K562 (cell line): Measurements from ENCODE around the gene NAA38. TPM values are rescaled to one million over a fixed set of nuclear protein-coding genes. Genes with fewer than 3 reads are reported as not detected.

ENCODE experiments used
- BCLAF1 ChIP-seq, 2 experiments: fragments of 450-650 bp in 1 of 2; IDR thresholded peaks; 2 replicates each; pipeline ENCODE4 v1.6.1; 2011 to 2017; ENCODE audit warnings: low read depth in 2 of 2, antibody characterized with exemption in 1 of 2, borderline replicate concordance in 1 of 2, low read length in 1 of 2, mild to moderate bottlenecking in 1 of 2, mixed read lengths in 1 of 2; ENCODE audit not compliant: control insufficient read depth in 1 of 2
- CREB1 ChIP-seq, 2 experiments: sonication (generic) in 1 of 2; formaldehyde crosslinking in 1 of 2; IDR thresholded peaks; 2 replicates each; pipeline versions ENCODE4 v1.6.1 to v1.8.0; 2012 to 2022; ENCODE audit warnings: inconsistent platforms in 1 of 2, mild to moderate bottlenecking in 1 of 2, missing genetic modification reagents in 1 of 2, moderate library complexity in 1 of 2
- MAZ ChIP-seq, 2 experiments: fragments of 450-650 bp in 1 of 2; sonication (generic) in 1 of 2; formaldehyde crosslinking; IDR thresholded peaks in 1 of 2; conservative IDR thresholded peaks in 1 of 2; 2 replicates each; pipeline versions ENCODE4 v1.4.0 to v1.5.0; 2020; ENCODE audit warnings: mild to moderate bottlenecking in 1 of 2, missing genetic modification reagents in 1 of 2
- POLR2A ChIP-seq: fragments of 450-650 bp; conservative IDR thresholded peaks from 2 replicates; pipeline ENCODE4 v1.6.1; 2016
- TEAD2 ChIP-seq: fragments of 450-650 bp; IDR thresholded peaks from 2 replicates; pipeline ENCODE4 v1.6.1; 2016; ENCODE audit warnings: missing genetic modification characterization, control low read depth, missing compliant biosample characterization
- THRAP3 ChIP-seq: fragments of 450-650 bp; IDR thresholded peaks from 2 replicates; pipeline ENCODE4 v1.6.1; 2016; ENCODE audit warnings: mild to moderate bottlenecking, inconsistent platforms, borderline replicate concordance
- ZBTB11 ChIP-seq, 3 experiments: fragments of 200-800 bp in 1 of 3; fragments of 250-450 bp in 1 of 3; fragments of 450-650 bp in 1 of 3; sonication (Bioruptor Pico) in 1 of 3; sonication (Bioruptor generic) in 1 of 3; formaldehyde crosslinking in 1 of 3; IDR thresholded peaks; 2 replicates each; pipeline versions ENCODE4 v1.6.1 to v1.8.0; 2016 to 2022; ENCODE audit warnings: mild to moderate bottlenecking in 2 of 3, missing genetic modification characterization in 2 of 3, missing compliant biosample characterization in 1 of 3, moderate library complexity in 1 of 3
- ZMIZ1 ChIP-seq, 2 experiments: fragments of 150-350 bp in 1 of 2; IDR thresholded peaks; 2 replicates each; pipeline ENCODE4 v1.6.1; 2012 to 2016; ENCODE audit warnings: low read depth in 2 of 2, low read length in 2 of 2, mild to moderate bottlenecking in 1 of 2, moderate library complexity in 1 of 2
- polyA plus RNA-seq, 8 experiments: library from polyadenylated mRNA; depleted of rRNA in 4 of 8; stranded (reverse) in 5 of 8; unstranded in 3 of 8; fragments of >200 nt; fragmentation: Nextera tagmentation in 2 of 8; fragmentation: Illumina TruSeq in 1 of 8; extraction: Ambion mirVana in 2 of 8; extraction: Trizol in 1 of 8; gene quantifications; 2 replicates each; pipeline versions ENCODE4 v1.2.1 to v1.2.3, GENCODE V29; 2011 to 2014; ENCODE audit warnings: inconsistent platforms in 1 of 8, missing spikeins in 1 of 8
- total RNA-seq, 7 experiments: library from RNA; depleted of rRNA in 6 of 7; stranded (reverse); fragments of >200 nt in 6 of 7; fragmentation: Illumina TruSeq in 2 of 7; extraction: Trizol in 2 of 7; gene quantifications; 2 replicates each; pipeline versions ENCODE4 v1.2.1 to v1.2.3, GENCODE V29; 2011 to 2021; ENCODE audit warnings: low replicate concordance in 1 of 7
- TF ChIP-seq, protein P1 (sequence below): sonication (generic); formaldehyde crosslinking; IDR thresholded peaks from 2 replicates; pipeline ENCODE4 v1.8.1; 2023; ENCODE audit warnings: mild to moderate bottlenecking, missing genetic modification reagents
- TF ChIP-seq, protein P2 (sequence below): fragments of 250-450 bp; sonication (Bioruptor Pico); IDR thresholded peaks from 2 replicates; pipeline ENCODE4 v1.4.0; 2020; ENCODE audit warnings: mild to moderate bottlenecking

NAA38 gene
- total and polyA plus RNA-seq, 9 of the 15 experiments (the other 6 are each of a cell fraction or from before 2014, with no cell fraction given) = 16.4 to 99.8 (median 57.3) TPM

DNA sequence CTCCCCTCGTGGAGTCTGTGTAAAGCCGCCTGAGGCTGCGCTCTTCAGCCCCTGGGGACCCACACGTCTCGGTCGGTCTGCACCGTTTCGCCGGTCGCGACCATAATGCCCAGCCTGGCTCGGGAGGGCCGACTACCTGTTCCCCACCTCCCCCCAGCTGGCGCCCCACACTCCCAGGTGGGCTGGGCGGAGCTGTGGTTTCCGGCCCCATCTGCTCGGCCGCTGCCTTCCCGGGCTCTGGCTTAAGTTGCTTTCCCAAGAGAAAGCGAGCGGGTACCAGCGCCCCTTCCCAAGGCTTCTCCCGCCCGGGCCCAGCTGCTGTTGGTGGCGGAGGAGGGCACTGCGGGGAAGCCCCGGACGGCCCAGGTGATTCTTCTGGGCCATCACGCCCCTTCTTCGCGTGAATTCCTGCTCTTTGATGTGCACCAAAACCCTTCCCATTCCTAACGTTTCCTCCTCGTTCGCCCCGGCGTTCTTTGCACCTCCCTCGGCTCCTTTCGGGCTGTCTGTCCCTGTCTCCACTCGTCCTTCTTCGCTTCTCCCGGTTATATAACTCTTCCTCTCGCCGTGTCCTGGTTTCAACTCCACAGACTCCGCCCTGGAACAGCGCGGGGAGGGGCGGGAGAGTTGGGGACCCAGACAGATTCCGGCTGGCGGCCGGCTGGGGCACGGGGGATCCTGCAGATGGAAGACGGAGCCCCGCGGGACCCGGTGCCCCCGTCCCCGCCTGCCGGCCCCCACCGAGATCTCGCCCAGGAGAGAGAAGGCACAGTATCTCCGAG is 21.4 kb downstream of the NAA38 start (continued):
- TF ChIP-seq BCLAF1 (IDR thresholded peaks at IDR 0.05; ENCODE audit: borderline replicate concordance in 1 of 2, control insufficient read depth in 1 of 2, low read depth in 2 of 2, low read length in 1 of 2) = no peak
- 0 out of 4 replicates have a peak, but pooled peaks of 1 of the 2 experiments have one; percentile 1 for TF ChIP-seq ZMIZ1 (IDR thresholded peaks at IDR 0.05; ENCODE audit: low read depth in 2 of 2, low read length in 2 of 2)
- TF ChIP-seq MAZ (CRISPR knock-in tag; conservative IDR thresholded peaks at IDR 0.05 in 1 of 2, IDR thresholded peaks at IDR 0.05 in 1 of 2) = peak in 1 of 2 experiments; percentile 5; a peak in 1 of 4 replicates
- no peak for TF ChIP-seq THRAP3
- TF ChIP-seq, protein P1, sequence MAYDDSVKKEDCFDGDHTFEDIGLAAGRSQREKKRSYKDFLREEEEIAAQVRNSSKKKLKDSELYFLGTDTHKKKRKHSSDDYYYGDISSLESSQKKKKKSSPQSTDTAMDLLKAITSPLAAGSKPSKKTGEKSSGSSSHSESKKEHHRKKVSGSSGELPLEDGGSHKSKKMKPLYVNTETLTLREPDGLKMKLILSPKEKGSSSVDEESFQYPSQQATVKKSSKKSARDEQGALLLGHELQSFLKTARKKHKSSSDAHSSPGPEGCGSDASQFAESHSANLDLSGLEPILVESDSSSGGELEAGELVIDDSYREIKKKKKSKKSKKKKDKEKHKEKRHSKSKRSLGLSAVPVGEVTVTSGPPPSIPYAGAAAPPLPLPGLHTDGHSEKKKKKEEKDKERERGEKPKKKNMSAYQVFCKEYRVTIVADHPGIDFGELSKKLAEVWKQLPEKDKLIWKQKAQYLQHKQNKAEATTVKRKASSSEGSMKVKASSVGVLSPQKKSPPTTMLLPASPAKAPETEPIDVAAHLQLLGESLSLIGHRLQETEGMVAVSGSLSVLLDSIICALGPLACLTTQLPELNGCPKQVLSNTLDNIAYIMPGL (CRISPR knock-in tag) = no peak
- TF ChIP-seq, protein P2, sequence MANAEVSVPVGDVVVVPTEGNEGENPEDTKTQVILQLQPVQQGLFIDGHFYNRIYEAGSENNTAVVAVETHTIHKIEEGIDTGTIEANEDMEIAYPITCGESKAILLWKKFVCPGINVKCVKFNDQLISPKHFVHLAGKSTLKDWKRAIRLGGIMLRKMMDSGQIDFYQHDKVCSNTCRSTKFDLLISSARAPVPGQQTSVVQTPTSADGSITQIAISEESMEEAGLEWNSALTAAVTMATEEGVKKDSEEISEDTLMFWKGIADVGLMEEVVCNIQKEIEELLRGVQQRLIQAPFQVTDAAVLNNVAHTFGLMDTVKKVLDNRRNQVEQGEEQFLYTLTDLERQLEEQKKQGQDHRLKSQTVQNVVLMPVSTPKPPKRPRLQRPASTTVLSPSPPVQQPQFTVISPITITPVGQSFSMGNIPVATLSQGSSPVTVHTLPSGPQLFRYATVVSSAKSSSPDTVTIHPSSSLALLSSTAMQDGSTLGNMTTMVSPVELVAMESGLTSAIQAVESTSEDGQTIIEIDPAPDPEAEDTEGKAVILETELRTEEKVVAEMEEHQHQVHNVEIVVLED = no peak
- no peak for TF ChIP-seq CREB1 (IDR thresholded peaks at IDR 0.05)
- no peak for TF ChIP-seq CREB1 (CRISPR knock-in tag; IDR thresholded peaks at IDR 0.05)
- no peak for TF ChIP-seq TEAD2 (tag)
- peak in 1 of 3 experiments; percentile 17; a peak in 1 of 6 replicates for TF ChIP-seq ZBTB11 (CRISPR knock-in tag; IDR thresholded peaks at IDR 0.05)
- TF ChIP-seq POLR2A = peak; percentile 59; the same call in 1 of the 2 replicates
